PFSK-1 (cell line): Measurements from ENCODE around the gene HSPB1.

Experiments used
- FOXP2 ChIP-seq: optimal IDR thresholded peaks from 2 replicates; pipeline ENCODE3; 2011; ENCODE audit warnings: borderline replicate concordance, control low read depth, inconsistent platforms; ENCODE audit not compliant: insufficient read depth; ENCODE audit errors: extremely low read length, extremely low read depth
- POLR2AphosphoS5 ChIP-seq: IDR thresholded peaks from 2 replicates; pipeline ENCODE4 v1.6.1; 2012; ENCODE audit warnings: low read depth, mild to moderate bottlenecking, control low read depth, low read length, moderate library complexity
- REST ChIP-seq, 2 experiments: IDR thresholded peaks; 2 replicates each; pipeline versions ENCODE4 v1.6.1 to v1.8.0; 2011 to 2012; ENCODE audit warnings: low read depth in 2 of 2, low read length in 2 of 2, control low read depth in 1 of 2, inconsistent platforms in 1 of 2, mild to moderate bottlenecking in 1 of 2, moderate library complexity in 1 of 2; ENCODE audit not compliant: insufficient read depth in 1 of 2
- SIN3A ChIP-seq: IDR thresholded peaks from 2 replicates; pipeline ENCODE4 v1.6.1; 2012; ENCODE audit warnings: mild to moderate bottlenecking, low read length, moderate library complexity, borderline replicate concordance; ENCODE audit not compliant: insufficient read depth
- TAF1 ChIP-seq: IDR thresholded peaks from 2 replicates; pipeline ENCODE4 v1.6.1; 2012; ENCODE audit warnings: low read length, control low read depth, borderline replicate concordance; ENCODE audit not compliant: insufficient read depth

The HSPB1 gene

DNA sequence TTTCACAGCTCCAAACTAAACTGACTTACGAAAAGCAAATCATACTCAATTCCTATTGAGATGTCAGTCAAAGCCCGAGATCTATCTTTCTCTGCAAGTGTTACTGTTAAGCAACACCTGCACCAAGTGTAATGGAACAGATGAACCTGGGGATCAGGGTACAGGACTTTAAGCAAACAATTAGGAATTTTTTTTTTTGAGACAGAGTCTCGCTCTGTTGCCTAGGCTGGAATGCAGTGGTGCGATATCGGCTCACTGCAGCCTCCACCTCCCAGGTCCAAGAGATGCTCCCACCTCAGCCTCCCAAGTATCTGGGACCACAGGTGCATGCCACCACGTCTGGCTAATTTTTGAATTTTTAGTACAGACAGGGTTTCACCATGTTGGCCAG lies 41.5 kb downstream of the HSPB1 start:
- TF ChIP-seq REST (IDR thresholded peaks at IDR 0.05; ENCODE audit: insufficient read depth in 1 of 2, low read depth in 2 of 2, low read length in 2 of 2) (no peak), FOXP2 (no peak)

GRCh38 chr7:76346097-76346496 lies 43.6 kb downstream of the HSPB1 start:
- TF ChIP-seq FOXP2: no peak
- TF ChIP-seq REST (IDR thresholded peaks at IDR 0.05; ENCODE audit: insufficient read depth in 1 of 2, low read depth in 2 of 2, low read length in 2 of 2): no peak
- no peak for TF ChIP-seq POLR2AphosphoS5
- no peak for TF ChIP-seq TAF1
- TF ChIP-seq SIN3A: no peak

GRCh38 chr7:76346778-76347177 lies 44.3 kb downstream of the HSPB1 start:
- TF ChIP-seq TAF1: no peak
- TF ChIP-seq POLR2AphosphoS5: no peak
- no peak for TF ChIP-seq REST (IDR thresholded peaks at IDR 0.05; ENCODE audit: insufficient read depth in 1 of 2, low read depth in 2 of 2, low read length in 2 of 2)
- TF ChIP-seq FOXP2: no peak
- TF ChIP-seq SIN3A: no peak

- no peak for TF ChIP-seq POLR2AphosphoS5
- TF ChIP-seq FOXP2: no peak
- TF ChIP-seq SIN3A: no peak
- TF ChIP-seq REST (IDR thresholded peaks at IDR 0.05; ENCODE audit: insufficient read depth in 1 of 2, low read depth in 2 of 2, low read length in 2 of 2): no peak
Measured at GRCh38 chr7:76347710-76348109, 45.2 kb downstream of the HSPB1 start.

DNA sequence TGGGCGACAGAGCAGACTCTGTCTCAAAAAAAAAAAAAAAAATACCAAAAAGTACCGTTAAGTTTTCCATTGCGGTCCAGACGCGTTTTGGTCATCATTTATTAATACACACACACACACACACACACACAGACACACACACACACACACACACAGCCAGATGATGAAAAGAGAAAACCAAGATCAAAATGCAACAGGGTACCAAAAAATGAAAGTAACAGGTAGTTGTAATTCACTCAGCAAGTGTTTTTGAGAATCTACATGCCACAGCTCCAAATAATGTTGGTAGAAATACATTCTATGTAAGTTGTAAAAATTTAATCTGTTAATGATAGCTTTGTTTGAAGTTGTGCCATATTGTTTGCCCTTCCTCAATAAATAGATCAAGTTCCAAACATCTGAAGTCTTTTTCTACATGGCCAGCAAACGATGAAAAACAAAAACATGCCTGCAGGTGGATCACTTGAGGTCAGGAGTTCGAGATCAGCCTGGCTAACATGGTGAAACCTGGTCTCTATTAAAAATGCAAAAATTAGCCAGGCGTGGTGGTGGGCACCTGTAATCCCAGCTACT lies 46.9 kb downstream of the HSPB1 start:
- TF ChIP-seq SIN3A (no peak), REST (IDR thresholded peaks at IDR 0.05; ENCODE audit: insufficient read depth in 1 of 2, low read depth in 2 of 2, low read length in 2 of 2) (no peak), POLR2AphosphoS5 (no peak), TAF1 (no peak), FOXP2 (no peak)
